Measurements from ENCODE around the gene KCNQ2.

DNA sequence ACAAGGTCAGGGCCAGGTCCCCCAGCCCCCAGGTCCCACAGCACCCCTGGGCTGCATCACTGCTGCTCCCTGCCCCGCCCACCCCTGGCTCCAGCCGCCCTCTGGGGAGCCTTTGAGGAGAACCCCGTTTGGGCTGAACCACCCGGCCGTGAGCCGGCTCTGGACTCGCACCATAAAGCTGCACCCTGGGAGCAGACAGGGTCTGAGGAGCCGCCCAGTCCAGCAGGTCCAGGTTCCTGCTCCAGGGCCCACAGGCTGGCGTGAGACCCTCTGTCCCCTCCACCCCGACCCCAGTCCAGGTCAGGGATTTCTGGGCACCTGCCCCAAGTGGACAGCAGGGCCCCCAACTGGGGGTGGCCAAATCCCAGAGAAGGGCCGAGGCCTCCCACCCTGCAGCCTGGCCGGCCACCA is 119.6 kb downstream of the KCNQ2 start:
- no peak for TF ChIP-seq POLR2A (IDR thresholded peaks at IDR 0.05)
- TF ChIP-seq, protein P1, sequence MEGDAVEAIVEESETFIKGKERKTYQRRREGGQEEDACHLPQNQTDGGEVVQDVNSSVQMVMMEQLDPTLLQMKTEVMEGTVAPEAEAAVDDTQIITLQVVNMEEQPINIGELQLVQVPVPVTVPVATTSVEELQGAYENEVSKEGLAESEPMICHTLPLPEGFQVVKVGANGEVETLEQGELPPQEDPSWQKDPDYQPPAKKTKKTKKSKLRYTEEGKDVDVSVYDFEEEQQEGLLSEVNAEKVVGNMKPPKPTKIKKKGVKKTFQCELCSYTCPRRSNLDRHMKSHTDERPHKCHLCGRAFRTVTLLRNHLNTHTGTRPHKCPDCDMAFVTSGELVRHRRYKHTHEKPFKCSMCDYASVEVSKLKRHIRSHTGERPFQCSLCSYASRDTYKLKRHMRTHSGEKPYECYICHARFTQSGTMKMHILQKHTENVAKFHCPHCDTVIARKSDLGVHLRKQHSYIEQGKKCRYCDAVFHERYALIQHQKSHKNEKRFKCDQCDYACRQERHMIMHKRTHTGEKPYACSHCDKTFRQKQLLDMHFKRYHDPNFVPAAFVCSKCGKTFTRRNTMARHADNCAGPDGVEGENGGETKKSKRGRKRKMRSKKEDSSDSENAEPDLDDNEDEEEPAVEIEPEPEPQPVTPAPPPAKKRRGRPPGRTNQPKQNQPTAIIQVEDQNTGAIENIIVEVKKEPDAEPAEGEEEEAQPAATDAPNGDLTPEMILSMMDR (IDR thresholded peaks at IDR 0.05), result no peak
